Stimulated activated CD8-positive, alpha-beta memory T cell treated with anti-CD3 and anti-CD28 coated beads, Interleukin-4, amount 100 ng/mL, for 24 hours (primary cell): ENCODE measurements around the gene OOEP.
"Not testable (repeated sequence)": the region's sequence is repeated elsewhere in the genome, so short reads cannot be mapped to it uniquely, and the experiment has no call there.

Source experiments
- DNase-seq: peaks from one replicate; pipeline ENCODE4 v3.0.0-alpha.2; 2020; ENCODE audit warnings: low read depth

The OOEP gene

GRCh38 chr6:73369563-73369962, at the start of gene OOEP:
Gene OOEP (minus strand): TSS chr6:73369897. CDS start chr6:73369792, 105 bp downstream.
- DNase-seq: no peak

DNA sequence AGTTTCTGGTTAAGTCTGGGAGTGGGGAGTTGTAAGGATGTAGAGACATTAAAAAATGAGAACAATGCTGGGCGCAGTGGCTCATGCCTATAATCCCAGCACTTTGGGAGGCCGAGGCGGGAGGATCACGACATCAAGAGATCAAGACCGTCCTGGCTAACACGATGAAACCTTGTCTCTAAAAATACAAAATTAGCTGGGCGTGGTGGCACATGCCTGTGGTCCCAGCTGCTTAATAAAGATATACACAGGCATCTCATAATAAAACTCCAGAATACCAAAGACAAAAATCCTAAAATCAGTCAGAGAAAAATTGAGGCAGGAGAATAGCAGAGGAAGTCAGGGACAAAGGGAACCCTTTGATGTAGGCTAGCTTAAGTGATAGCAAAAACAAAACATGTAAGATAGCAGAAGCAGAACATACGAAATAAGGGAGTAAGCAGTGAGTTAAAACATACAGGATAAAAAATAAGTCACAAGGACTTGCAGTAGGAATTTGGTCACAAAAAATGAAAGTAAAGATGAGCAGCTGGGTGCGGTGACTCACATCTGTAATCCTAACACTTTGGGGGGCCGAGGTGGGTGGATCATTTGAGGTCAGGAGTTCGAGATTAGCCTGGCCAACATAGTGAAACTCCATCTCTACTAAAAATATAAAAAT, 48.5 kb upstream of the OOEP start:
- DNase-seq: no peak

- DNase-seq: no peak
These were observed 43.4 kb upstream of the OOEP start for GRCh38 chr6:73413102-73413501.

GRCh38 chr6:73409395-73409794, 39.7 kb upstream of the OOEP start:
- DNase-seq: no peak

DNA sequence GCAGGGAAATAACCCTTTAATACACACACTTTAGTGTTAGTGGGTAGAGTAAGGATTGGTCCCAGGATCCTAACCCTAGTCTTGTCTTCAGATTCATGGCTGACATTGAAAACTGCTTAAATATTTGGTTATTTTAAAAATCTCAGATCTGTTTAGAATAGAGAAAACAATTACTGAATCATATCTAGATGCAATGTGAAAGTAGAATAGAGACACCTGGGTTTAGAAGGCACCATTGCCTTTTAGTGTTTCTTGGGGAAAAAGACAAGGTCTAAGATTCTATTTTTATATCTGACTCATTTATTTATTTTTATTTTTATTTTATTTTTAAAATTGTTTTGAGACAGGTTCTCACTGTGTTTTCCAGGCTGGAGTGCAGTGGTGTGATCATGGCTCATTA, 31.0 kb upstream of the OOEP start:
- DNase-seq: no peak

- DNase-seq: no peak
These were observed 26.2 kb upstream of the OOEP start for GRCh38 chr6:73395875-73396274.

GRCh38 chr6:73394577-73395354, 25.1 kb upstream of the OOEP start, which contains the start of gene DDX43:
Gene DDX43 (plus strand): TSS chr6:73394828. CDS start chr6:73394906, 78 bp downstream.
- no peak for DNase-seq

DNA sequence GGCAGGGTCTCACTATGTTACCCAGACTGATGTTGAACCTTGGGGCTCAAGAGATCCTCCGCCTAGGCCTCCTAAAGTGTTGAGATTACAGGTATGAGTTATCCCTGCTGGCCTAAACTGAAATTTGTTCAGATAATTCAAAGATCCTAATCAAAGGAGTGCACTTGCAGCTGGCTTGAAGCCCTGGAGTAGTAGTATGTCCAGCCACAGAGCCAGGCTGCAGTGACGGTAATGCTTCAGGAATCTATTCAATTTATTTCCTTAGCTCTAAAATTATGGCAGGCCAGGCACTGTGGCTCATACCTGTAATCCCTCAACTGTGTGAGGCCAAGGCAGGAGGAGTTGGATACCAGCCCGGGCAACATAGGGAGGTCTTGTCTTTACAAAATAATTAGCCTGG, 23.6 kb upstream of the OOEP start:
- no peak for DNase-seq

DNA sequence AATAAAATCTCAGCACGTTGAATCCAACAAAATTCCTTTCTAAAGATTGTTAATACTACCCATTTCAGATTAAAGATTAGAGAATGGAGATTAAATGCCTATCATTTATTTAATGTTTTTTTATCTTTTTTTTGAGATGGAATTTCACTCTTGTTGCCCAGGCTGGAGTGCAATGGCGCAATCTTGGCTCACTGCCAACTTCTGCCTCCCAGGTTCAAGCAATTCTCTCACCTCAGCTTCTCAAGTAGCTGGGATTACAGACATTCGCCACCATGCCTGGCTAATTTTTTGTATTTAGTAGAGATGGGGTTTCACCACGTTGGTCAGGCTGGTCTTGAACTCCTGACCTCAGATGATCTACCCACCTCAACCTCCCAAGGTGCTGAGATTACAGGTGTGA, 22.5 kb upstream of the OOEP start:
- not testable (repeated sequence) for DNase-seq

- no peak for DNase-seq
These were observed 22.0 kb upstream of the OOEP start for GRCh38 chr6:73391675-73392074.

DNA sequence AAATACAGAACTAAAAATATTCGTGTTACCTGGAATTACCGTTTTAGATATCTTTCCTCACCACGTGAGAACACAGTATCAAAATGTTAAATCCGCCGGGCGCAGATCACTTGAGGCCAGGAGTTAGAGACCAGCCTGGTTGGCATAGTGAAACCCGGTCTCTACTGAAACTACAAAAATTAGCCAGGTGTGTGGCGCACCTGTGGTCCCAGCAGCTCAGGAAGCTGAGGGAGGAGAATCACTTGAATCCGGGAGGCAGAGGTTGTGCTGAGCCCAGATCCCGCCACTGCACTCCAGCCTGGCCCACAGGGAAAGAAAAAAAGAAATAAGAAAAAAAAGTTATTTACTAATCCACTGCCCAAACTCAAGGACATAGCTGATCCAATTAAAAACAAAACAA, 20.2 kb upstream of the OOEP start:
- no peak for DNase-seq

- DNase-seq: peak; percentile 45
These were observed 19.3 kb upstream of the OOEP start for GRCh38 chr6:73388800-73389512.

DNA sequence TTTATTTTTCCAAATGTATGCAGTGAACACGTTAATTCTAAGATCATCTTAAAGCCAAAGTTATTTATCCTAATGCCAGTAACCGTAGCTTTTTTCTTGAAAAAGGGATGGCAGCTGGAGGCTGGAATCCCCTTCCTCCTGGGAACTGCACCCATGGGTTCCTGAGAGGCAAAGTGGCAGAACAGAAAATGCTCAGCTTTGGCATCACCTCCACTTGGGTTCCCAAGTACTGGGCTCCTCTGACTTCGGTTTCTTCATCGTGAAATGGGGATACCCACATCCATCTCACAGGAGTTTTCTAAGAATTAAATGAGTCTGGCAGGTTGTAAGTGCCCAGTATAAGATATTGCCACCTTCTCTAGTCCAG, 18.7 kb upstream of the OOEP start:
- no peak for DNase-seq

DNA sequence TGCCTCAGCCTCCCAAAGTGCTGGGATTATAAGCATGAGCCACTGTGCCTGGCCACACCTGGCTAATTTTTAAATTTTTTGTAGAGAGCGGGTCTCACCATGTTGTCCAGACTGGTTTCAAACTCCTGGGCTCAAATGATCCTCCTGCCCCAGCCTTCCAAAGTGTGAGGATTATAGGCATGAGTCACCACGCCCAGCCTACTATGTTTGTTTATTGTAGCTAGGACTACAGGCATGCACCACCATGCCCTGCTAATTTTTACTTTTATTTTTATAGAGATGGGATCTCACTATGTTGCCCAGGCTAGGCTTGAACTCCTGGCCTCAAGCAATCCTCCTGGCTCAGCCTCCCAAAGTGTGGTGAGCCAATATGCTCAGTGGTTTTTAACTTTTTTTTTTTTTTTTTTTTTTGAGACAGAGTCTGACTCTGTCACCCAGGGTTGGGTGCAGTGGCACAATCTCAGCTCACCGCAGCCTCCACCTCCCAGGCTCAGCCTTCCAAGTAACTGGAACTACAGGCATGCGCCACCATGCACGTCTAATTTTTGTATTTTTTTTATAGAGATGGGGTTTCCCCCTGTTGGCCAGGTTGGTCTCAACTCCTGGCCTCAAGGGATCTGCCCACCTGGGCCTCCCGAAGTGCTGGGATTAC, 12.9 kb upstream of the OOEP start:
- no peak for DNase-seq

- DNase-seq: not testable (repeated sequence)
These were observed 11.8 kb upstream of the OOEP start for GRCh38 chr6:73381531-73381930.

DNA sequence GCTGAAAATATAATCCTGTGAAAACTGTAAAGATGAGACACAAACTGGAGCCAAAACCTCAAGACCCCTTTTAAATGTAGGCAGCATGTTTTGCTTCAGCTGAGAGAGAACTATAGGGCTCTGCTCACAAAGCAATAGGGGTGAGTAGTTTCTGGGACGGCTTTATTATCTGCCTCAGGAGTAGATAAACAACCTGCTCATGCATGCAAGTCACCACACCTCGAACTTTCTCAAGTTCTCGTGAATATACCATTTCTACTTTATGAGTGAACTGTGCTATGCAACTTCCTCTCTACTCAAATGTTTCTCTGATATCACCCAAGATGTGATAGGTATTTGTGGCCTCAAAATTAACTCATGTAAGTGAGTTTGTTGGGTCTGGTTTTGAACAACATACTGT, 7.5 kb upstream of the OOEP start:
- no peak for DNase-seq

DNA sequence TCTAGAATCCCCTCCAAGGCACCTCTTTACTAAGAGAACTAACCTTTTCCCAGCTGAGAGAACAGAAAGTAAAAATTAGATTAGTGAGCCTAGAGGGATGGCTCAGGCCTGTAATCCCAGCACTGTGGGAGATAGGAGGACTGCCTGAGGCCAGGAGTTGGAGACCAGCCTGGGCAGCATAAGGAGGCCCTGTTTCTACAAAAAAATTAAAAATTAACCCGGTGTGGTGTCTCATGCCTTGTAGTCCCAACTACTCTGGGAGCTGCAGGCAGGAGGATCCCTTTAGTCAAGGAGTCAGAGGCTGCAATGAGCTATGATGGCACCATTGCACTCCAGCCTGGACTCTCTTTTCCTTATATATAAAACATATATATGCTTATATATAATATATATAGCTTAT, 5.5 kb upstream of the OOEP start:
- no peak for DNase-seq

DNA sequence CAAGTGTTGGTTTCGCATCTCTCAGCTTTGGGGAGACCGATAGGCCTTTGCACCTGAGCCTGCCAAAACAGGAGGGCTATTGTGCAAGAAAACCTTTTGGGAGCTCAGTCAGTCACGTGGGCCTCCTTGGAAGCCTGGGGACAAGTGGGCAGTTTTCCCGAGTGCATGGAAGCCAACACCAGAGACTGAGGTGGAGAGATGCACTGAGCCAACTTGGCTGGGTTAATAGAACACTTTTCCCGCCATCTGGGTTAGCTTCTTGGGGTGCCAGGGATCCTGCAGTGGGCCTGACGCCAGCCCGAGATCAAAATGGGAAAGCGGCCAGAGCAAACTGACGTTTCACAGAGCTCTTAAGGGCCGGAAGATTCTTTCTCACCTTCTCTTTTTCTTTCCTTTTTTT, 2.8 kb upstream of the OOEP start:
- DNase-seq: no peak

DNA sequence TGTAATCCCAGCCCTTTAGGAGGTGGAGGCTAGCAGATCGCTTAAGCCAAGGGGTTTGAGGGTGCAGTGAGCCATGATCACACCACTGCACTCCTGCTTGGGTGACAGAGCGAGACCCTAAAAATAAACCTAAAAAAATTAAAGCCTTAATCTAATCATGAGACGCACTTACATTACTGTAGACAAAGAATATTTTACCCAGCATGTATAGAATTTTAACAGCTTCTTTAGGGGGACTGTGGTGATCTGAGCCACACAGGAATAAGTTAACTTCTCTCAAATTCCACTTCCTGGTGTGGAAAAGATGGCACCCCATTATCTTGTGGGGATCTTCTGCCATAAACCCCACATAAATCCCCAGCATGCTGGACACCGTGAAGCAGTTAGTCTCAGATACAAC, 2.3 kb upstream of the OOEP start:
- DNase-seq: no peak

DNA sequence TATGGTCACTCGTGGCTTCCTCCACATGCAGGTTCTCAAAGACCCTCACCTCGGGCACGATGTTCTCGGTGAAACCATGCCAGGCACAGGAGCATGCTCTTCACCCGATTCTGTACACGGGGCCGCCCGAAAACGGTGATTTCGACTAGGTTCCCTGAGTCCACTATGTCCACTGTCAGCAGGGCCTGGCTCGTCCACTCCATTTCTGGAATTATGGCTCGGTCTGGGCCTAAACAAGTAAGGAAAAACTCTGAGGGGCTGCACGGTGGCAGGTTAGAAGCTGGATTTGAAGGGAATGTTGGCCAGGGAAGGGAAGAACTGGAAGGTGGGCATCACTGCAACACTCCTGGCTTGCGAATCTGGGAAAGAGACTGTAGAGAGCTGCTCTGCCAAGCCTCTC, 540 bp downstream of the OOEP start:
- DNase-seq: no peak

- DNase-seq: no peak
These were observed 1.0 kb downstream of the OOEP start for GRCh38 chr6:73368675-73369074.

GRCh38 chr6:73367761-73368355, 1.8 kb downstream of the OOEP start:
- DNase-seq: no peak
